ENCODE data around the gene LCK.

GRCh38 chr1:32215629-32216480, 35.2 kb upstream of the LCK start:
- TF ChIP-seq POLR2A (IDR thresholded peaks at IDR 0.05; ENCODE audit: low read depth, low read length) (no peak), CTCF (IDR thresholded peaks at IDR 0.05; ENCODE audit: extremely low read depth in 1 of 2, insufficient read depth in 1 of 2, low read depth in 1 of 2, low read length in 2 of 2) (peak; percentile 84 to 89), POLR2AphosphoS5 (IDR thresholded peaks at IDR 0.05; ENCODE audit: insufficient read depth, low read depth, low read length) (no peak), MAX (IDR thresholded peaks at IDR 0.05; ENCODE audit: insufficient read depth, insufficient read length) (no peak), EZH2 (IDR thresholded peaks at IDR 0.05; ENCODE audit: borderline replicate concordance, low read depth, low read length, severe bottlenecking) (no peak), JUN (IDR thresholded peaks at IDR 0.05; ENCODE audit: borderline replicate concordance, insufficient read depth, insufficient read length, low read depth) (no peak)
